Measurements from ENCODE around the gene STAM. TPM values are rescaled to one million over a fixed set of nuclear protein-coding genes. Genes with fewer than 3 reads are reported as not detected.
"Not testable (repeated sequence)": the region's sequence is repeated elsewhere in the genome, so short reads cannot be mapped to it uniquely, and the experiment has no call there.

Gene STAM
- total RNA-seq, 2 experiments from 2014 or later = 12.9 to 18.2 TPM

GRCh38 chr10:17716161-17716560 lies 72.2 kb downstream of the STAM start:
- Histone ChIP-seq H3K4me3 (ENCODE audit: low read depth, low read length, poor library complexity, severe bottlenecking) (no peak overlapping the region), H2AFZ (ENCODE audit: low read length) (no peak overlapping the region), H3K9me2 (ENCODE audit: insufficient read depth, low read length) (no peaks in the 10 kb centered on the region), H3K27ac (ENCODE audit: low read depth, low read length, poor library complexity, severe bottlenecking) (no peak overlapping the region), H3K4me1 (ENCODE audit: insufficient read depth, low read length, poor library complexity, severe bottlenecking) (no peaks in the 10 kb centered on the region), H3K36me3 (ENCODE audit: insufficient read depth, low read length) (peaks cover 33% of the 10 kb centered on the region), H3K9me3 (ENCODE audit: low read length) (no peaks in the 10 kb centered on the region), H4K20me1 (ENCODE audit: insufficient read depth, low read length) (no peaks in the 10 kb centered on the region), H3K79me2 (ENCODE audit: insufficient read depth, low read depth, low read length) (no peaks in the 10 kb centered on the region), H3K4me2 (ENCODE audit: low read length) (no peak overlapping the region)
- no peak for TF ChIP-seq CTCF (conservative IDR thresholded peaks at IDR 0.05; ENCODE audit: low read length)
- TF ChIP-seq EZH2phosphoT487 (IDR thresholded peaks at IDR 0.05; ENCODE audit: borderline replicate concordance, low read depth, low read length) = no peak
- POLR2A ChIA-PET = interaction anchor here (1.8 kb wide), 1 partner anchor 11 kb away, joined by 5 read pairs; no protein-coding TSS in a partner anchor
- intact Hi-C loops (cut with micrococcal nuclease; ENCODE audit: unreplicated experiment) = no loop called here
- CTCF ChIA-PET (ENCODE audit: unreplicated experiment) = no interaction called here
- BruUV-seq (replicated peaks) = no TSS peak
- no peak for DNase-seq (ENCODE audit: low spot score)

- H3K36me3 ChIP-seq (ENCODE audit: insufficient read depth, low read length); H2AFZ ChIP-seq (ENCODE audit: low read length); H3K4me2 ChIP-seq (ENCODE audit: low read length); H3K9me3 ChIP-seq (ENCODE audit: low read length); H3K4me1 ChIP-seq (ENCODE audit: insufficient read depth, low read length, poor library complexity, severe bottlenecking); H3K27ac ChIP-seq (ENCODE audit: low read depth, low read length, poor library complexity, severe bottlenecking); POLR2A ChIA-PET; intact Hi-C loops (cut with micrococcal nuclease; ENCODE audit: unreplicated experiment); DNase-seq (ENCODE audit: low spot score); CTCF ChIA-PET (ENCODE audit: unreplicated experiment); H3K79me2 ChIP-seq (ENCODE audit: insufficient read depth, low read depth, low read length); H4K20me1 ChIP-seq (ENCODE audit: insufficient read depth, low read length); H3K4me3 ChIP-seq (ENCODE audit: low read depth, low read length, poor library complexity, severe bottlenecking); BruUV-seq (replicated peaks); H3K9me2 ChIP-seq (ENCODE audit: insufficient read depth, low read length): not testable (repeated sequence)
These were observed 78.5 kb downstream of the STAM start for GRCh38 chr10:17722317-17723014.

- no peaks in the 10 kb centered on the region for H3K9me3 ChIP-seq (ENCODE audit: low read length)
- no peak for DNase-seq (ENCODE audit: low spot score)
- TF ChIP-seq EZH2phosphoT487 (IDR thresholded peaks at IDR 0.05; ENCODE audit: borderline replicate concordance, low read depth, low read length) (no peak), CTCF (conservative IDR thresholded peaks at IDR 0.05; ENCODE audit: low read length) (no peak)
- H3K9me2 ChIP-seq (ENCODE audit: insufficient read depth, low read length) = no peaks in the 10 kb centered on the region
- POLR2A ChIA-PET = interaction anchor here (0.6 to 0.8 kb wide), 2 partner anchors 68 to 146 kb away, joined by 4 to 5 read pairs; no protein-coding TSS in a partner anchor
- H2AFZ ChIP-seq (ENCODE audit: low read length) = no peak overlapping the region
- intact Hi-C loops (cut with micrococcal nuclease; ENCODE audit: unreplicated experiment) = no loop called here
- no peaks in the 10 kb centered on the region for H3K4me1 ChIP-seq (ENCODE audit: insufficient read depth, low read length, poor library complexity, severe bottlenecking)
- BruUV-seq (replicated peaks) = no TSS peak
- H3K27ac ChIP-seq (ENCODE audit: low read depth, low read length, poor library complexity, severe bottlenecking) = no peak overlapping the region
- H3K36me3 ChIP-seq (ENCODE audit: insufficient read depth, low read length) = no peaks in the 10 kb centered on the region
- CTCF ChIA-PET (ENCODE audit: unreplicated experiment) = no interaction called here
- H4K20me1 ChIP-seq (ENCODE audit: insufficient read depth, low read length) = no peaks in the 10 kb centered on the region
- H3K4me2 ChIP-seq (ENCODE audit: low read length) = no peak overlapping the region
- no peaks in the 10 kb centered on the region for H3K79me2 ChIP-seq (ENCODE audit: insufficient read depth, low read depth, low read length)
- no peak overlapping the region for H3K4me3 ChIP-seq (ENCODE audit: low read depth, low read length, poor library complexity, severe bottlenecking)
These were observed 81.8 kb downstream of the STAM start for GRCh38 chr10:17725703-17726102.
